ENCODE measurements around the gene SOS1. TPM values are rescaled to one million over a fixed set of nuclear protein-coding genes. Genes with fewer than 3 reads are reported as not detected.

Gene SOS1
- total and polyA plus RNA-seq, 2 donors from 2014 or later: 5.5 to 33.4 TPM

GRCh38 chr2:38935568-38936172 is 185.2 kb downstream of the SOS1 start:
- intact Hi-C loops (cut with DNase I): no loop called here

GRCh38 chr2:38934742-38935141 is 186.1 kb downstream of the SOS1 start:
- Histone ChIP-seq H3K4me1 (ENCODE audit: control insufficient read depth in 2 of 3, insufficient read depth in 2 of 3, low read depth in 1 of 3, low read length in 3 of 3) (no peaks in the 10 kb centered on the region), H3K36me3 (ENCODE audit: control insufficient read depth in 2 of 3, insufficient read depth in 3 of 3, low read length in 3 of 3) (no peaks in the 10 kb centered on the region), H3K27ac (ENCODE audit: low read depth in 2 of 2, low read length in 2 of 2) (no peak overlapping the region), H3K9ac (ENCODE audit: low read length in 3 of 3) (no peak overlapping the region), H3K4me3 (ENCODE audit: low read length in 3 of 3) (no peak overlapping the region), H3K9me3 (ENCODE audit: control insufficient read depth in 2 of 3, insufficient read depth in 1 of 3, low read length in 3 of 3) (no peaks in the 10 kb centered on the region), H3K27me3 (ENCODE audit: control insufficient read depth, insufficient read depth, low read length) (no peaks in the 10 kb centered on the region)
- TF ChIP-seq CTCF (IDR thresholded peaks at IDR 0.05; ENCODE audit: borderline replicate concordance, extremely low read depth, insufficient read depth): no peak
- no peak for FAIRE-seq
- intact Hi-C loops (cut with DNase I): no loop called here
- DNase-seq: no peak

More at GRCh38 chr2:38935568-38936172, 185.2 kb downstream of the SOS1 start:
- no peak for DNase-seq
- Histone ChIP-seq H3K27ac (ENCODE audit: low read depth in 2 of 2, low read length in 2 of 2) (no peak overlapping the region), H3K27me3 (ENCODE audit: control insufficient read depth, insufficient read depth, low read length) (no peaks in the 10 kb centered on the region), H3K4me3 (ENCODE audit: low read length in 3 of 3) (no peak overlapping the region), H3K9me3 (ENCODE audit: control insufficient read depth in 2 of 3, insufficient read depth in 1 of 3, low read length in 3 of 3) (no peaks in the 10 kb centered on the region), H3K36me3 (ENCODE audit: control insufficient read depth in 2 of 3, insufficient read depth in 3 of 3, low read length in 3 of 3) (no peaks in the 10 kb centered on the region), H3K4me1 (ENCODE audit: control insufficient read depth in 2 of 3, insufficient read depth in 2 of 3, low read depth in 1 of 3, low read length in 3 of 3) (no peaks in the 10 kb centered on the region), H3K9ac (ENCODE audit: low read length in 3 of 3) (no peak overlapping the region)
- FAIRE-seq: no peak
- TF ChIP-seq CTCF (IDR thresholded peaks at IDR 0.05; ENCODE audit: borderline replicate concordance, extremely low read depth, insufficient read depth): no peak

GRCh38 chr2:38933653-38934052 is 187.2 kb downstream of the SOS1 start:
- intact Hi-C loops (cut with DNase I): no loop called here
- Histone ChIP-seq H3K4me1 (ENCODE audit: control insufficient read depth in 2 of 3, insufficient read depth in 2 of 3, low read depth in 1 of 3, low read length in 3 of 3) (no peaks in the 10 kb centered on the region), H3K9ac (ENCODE audit: low read length in 3 of 3) (no peak overlapping the region), H3K36me3 (ENCODE audit: control insufficient read depth in 2 of 3, insufficient read depth in 3 of 3, low read length in 3 of 3) (no peaks in the 10 kb centered on the region), H3K4me3 (ENCODE audit: low read length in 3 of 3) (no peak overlapping the region), H3K9me3 (ENCODE audit: control insufficient read depth in 2 of 3, insufficient read depth in 1 of 3, low read length in 3 of 3) (no peaks in the 10 kb centered on the region), H3K27ac (ENCODE audit: low read depth in 2 of 2, low read length in 2 of 2) (no peak overlapping the region), H3K27me3 (ENCODE audit: control insufficient read depth, insufficient read depth, low read length) (no peaks in the 10 kb centered on the region)
- DNase-seq (no peak), FAIRE-seq (no peak)
- no peak for TF ChIP-seq CTCF (IDR thresholded peaks at IDR 0.05; ENCODE audit: borderline replicate concordance, extremely low read depth, insufficient read depth)

- Histone ChIP-seq H3K27ac (ENCODE audit: low read depth in 2 of 2, low read length in 2 of 2) (no peak overlapping the region), H3K4me1 (ENCODE audit: control insufficient read depth in 2 of 3, insufficient read depth in 2 of 3, low read depth in 1 of 3, low read length in 3 of 3) (no peaks in the 10 kb centered on the region), H3K9me3 (ENCODE audit: control insufficient read depth in 2 of 3, insufficient read depth in 1 of 3, low read length in 3 of 3) (no peaks in the 10 kb centered on the region), H3K9ac (ENCODE audit: low read length in 3 of 3) (no peak overlapping the region), H3K36me3 (ENCODE audit: control insufficient read depth in 2 of 3, insufficient read depth in 3 of 3, low read length in 3 of 3) (no peaks in the 10 kb centered on the region), H3K27me3 (ENCODE audit: control insufficient read depth, insufficient read depth, low read length) (no peaks in the 10 kb centered on the region), H3K4me3 (ENCODE audit: low read length in 3 of 3) (no peak overlapping the region)
- no peak for TF ChIP-seq CTCF (IDR thresholded peaks at IDR 0.05; ENCODE audit: borderline replicate concordance, extremely low read depth, insufficient read depth)
- DNase-seq (no peak), FAIRE-seq (no peak)
- intact Hi-C loops (cut with DNase I): no loop called here
Observed at GRCh38 chr2:38932586-38932985, 188.3 kb downstream of the SOS1 start.
